Activated naive CD8-positive, alpha-beta T cell (primary cell): Measurements from ENCODE around the gene CLDN16.

ENCODE experiments used
- H3K27ac Mint-ChIP-seq: one replicate; pipeline ENCODE4 v1.8.0; 2021; ENCODE audit warnings: mixed read lengths
- H3K27me3 Mint-ChIP-seq: one replicate; pipeline ENCODE4 v1.8.0; 2021; ENCODE audit warnings: mixed read lengths
- H3K36me3 Mint-ChIP-seq: one replicate; pipeline ENCODE4 v1.8.0; 2021; ENCODE audit warnings: mixed read lengths
- H3K4me1 Mint-ChIP-seq: one replicate; pipeline ENCODE4 v1.8.0; 2021; ENCODE audit warnings: low read depth, mixed read lengths
- H3K4me3 Mint-ChIP-seq: one replicate; pipeline ENCODE4 v1.8.0; 2021; ENCODE audit warnings: mild to moderate bottlenecking, mixed read lengths
- H3K9me3 Mint-ChIP-seq: one replicate; pipeline ENCODE4 v1.8.0; 2021; ENCODE audit warnings: low read depth, mixed read lengths

The CLDN16 gene

DNA sequence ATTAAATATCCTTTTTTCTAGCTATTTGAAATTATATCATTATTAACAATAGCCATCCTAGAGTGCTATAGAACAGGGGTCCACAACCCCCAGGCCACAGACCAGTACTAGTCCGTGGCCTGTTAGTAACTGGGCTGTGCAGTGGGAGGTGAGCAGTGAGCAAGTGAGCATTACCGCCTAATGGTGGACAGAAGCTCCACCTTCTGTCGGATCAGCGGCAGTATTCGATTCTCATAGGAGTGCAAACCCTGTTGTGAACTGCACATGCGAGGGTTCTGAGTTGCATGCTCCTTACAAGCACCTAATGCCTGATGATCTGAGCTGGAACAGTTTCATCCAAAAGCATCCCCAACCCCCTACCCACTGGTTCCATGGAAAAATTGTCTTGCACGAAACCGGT is 11.7 kb downstream of the CLDN16 start:
- H3K27ac Mint-ChIP-seq, result no peak overlapping the region
- H3K4me1 Mint-ChIP-seq, result no peaks in the 10 kb centered on the region
- no peak overlapping the region for H3K4me3 Mint-ChIP-seq
- H3K27me3 Mint-ChIP-seq, result peaks cover 9% of the 10 kb centered on the region
- no peaks in the 10 kb centered on the region for H3K9me3 Mint-ChIP-seq
- H3K36me3 Mint-ChIP-seq, result no peaks in the 10 kb centered on the region

DNA sequence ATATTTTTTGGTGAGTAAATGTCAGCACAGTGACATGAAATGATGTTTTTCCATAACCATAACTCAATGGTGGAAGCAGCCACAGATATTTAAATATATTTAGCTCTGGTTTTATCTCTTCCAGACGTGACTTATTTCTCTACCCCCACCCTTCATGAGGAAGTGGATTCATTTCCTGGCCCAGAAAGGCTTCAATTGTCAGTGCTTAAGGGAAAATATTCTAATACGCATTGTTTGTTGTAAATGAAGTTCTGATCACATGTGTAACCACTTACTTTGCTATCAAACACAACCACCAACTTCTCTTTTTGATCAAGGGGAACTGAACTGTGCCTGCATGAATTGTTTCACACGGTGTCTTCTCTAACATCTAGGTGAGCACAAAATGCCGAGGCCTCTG is 14.0 kb downstream of the CLDN16 start:
- no peaks in the 10 kb centered on the region for H3K4me1 Mint-ChIP-seq
- no peak overlapping the region for H3K4me3 Mint-ChIP-seq
- no peaks in the 10 kb centered on the region for H3K9me3 Mint-ChIP-seq
- no peaks in the 10 kb centered on the region for H3K36me3 Mint-ChIP-seq
- H3K27ac Mint-ChIP-seq, result no peak overlapping the region
- H3K27me3 Mint-ChIP-seq, result peaks cover 13% of the 10 kb centered on the region

DNA sequence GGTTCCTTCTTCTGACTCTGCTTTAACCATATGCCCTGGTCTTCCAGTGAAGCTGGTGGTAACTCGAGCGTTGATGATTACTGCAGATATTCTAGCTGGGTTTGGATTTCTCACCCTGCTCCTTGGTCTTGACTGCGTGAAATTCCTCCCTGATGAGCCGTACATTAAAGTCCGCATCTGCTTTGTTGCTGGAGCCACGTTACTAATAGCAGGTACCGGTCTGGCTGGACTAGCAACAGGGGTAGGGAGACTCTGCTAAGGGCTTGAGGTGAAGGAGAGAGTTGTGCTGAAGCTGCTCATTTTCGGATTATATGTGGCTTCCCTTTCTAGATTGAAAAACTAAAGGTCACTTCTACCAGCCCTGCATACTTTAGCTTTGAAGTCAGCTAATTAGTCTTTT is 16.8 kb downstream of the CLDN16 start:
- H3K27ac Mint-ChIP-seq, result no peak overlapping the region
- no peaks in the 10 kb centered on the region for H3K9me3 Mint-ChIP-seq
- no peaks in the 10 kb centered on the region for H3K36me3 Mint-ChIP-seq
- no peaks in the 10 kb centered on the region for H3K4me1 Mint-ChIP-seq
- peaks cover 13% of the 10 kb centered on the region for H3K27me3 Mint-ChIP-seq
- no peak overlapping the region for H3K4me3 Mint-ChIP-seq

DNA sequence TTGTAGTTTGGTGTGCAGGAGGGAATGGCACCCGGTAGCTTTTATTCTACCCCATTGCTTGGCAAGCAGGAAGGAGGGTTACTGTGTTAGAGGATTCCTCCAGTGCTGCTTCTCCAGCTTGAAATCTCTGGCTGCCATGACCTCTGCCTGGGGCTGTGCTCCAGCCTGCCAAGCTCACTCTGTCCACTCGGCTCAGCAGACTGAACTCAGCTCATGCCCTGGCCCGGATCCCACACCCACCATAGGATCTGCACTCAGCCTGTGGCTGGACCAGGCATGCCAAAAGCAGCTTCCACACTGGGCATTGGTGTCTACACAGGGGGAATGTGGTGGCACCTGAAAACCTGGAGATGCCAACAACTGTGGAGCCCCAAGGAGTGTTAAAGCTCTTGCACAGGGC is 26.3 kb downstream of the CLDN16 start:
- no peaks in the 10 kb centered on the region for H3K4me1 Mint-ChIP-seq
- no peaks in the 10 kb centered on the region for H3K36me3 Mint-ChIP-seq
- H3K9me3 Mint-ChIP-seq, result no peaks in the 10 kb centered on the region
- no peak overlapping the region for H3K4me3 Mint-ChIP-seq
- no peak overlapping the region for H3K27ac Mint-ChIP-seq
- H3K27me3 Mint-ChIP-seq, result peaks cover 11% of the 10 kb centered on the region

DNA sequence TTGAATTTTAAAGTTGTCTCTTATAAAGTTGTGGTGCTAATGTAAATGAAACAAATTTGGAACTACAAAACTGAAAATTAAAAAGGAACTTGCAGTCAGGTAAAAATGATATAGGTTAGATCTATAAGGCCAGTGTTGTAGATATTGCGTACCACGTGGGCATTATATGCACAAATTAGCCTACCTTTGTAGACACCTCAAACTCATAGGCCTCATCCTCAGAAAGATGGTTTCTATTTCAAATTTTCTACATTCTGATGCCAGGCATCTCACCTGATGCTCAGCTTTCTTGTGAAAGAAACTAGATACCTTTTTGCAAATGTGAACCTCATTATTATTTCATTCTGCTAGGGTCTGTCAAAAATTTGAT is 36.1 kb downstream of the CLDN16 start:
- H3K27ac Mint-ChIP-seq, result no peak overlapping the region
- H3K36me3 Mint-ChIP-seq, result no peaks in the 10 kb centered on the region
- H3K9me3 Mint-ChIP-seq, result no peaks in the 10 kb centered on the region
- peaks cover 4% of the 10 kb centered on the region for H3K4me1 Mint-ChIP-seq
- H3K4me3 Mint-ChIP-seq, result no peak overlapping the region
- no peaks in the 10 kb centered on the region for H3K27me3 Mint-ChIP-seq

DNA sequence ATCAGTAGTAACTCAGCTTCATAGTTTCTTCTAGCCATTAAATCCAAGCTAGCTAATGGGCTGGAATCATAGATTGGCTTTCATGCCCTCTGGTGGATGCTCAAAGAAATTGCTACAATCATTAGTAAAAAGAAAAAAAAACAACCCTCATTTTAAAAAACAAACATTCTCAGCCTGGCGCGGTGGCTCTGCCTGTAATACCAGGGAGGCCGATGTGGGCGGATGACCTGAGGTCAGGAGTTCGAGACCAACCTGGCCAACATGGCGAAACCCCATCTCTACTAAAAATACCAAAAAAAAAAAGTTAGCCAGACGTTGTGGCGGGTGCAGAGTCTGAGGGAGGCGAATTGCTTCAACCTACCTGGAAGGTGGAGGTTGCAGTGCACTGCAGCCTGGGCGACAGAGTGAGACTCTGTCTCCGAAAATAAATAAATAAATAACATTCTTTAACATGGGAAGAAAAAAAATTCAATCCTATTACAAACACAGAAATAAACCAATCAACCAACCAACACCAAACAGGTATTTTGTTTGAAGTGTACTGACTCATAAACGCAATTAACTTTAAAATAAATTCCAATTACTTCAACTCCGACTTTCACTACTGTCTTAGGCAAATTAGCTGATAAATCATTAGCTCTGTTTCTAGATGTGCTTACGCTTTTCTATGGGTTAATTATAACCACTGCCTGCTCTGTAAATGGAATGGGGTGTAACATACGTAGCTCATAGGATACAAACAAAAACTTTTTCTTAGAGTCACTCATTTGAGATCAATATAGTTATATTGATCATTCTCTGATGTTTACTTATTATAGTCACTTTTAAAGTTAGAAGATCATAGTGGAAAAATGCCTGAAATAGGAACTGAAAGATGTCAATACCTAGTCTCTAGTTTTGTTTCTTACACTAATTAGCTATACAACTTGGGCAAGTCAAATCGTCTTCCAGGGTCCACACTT is 36.8 kb downstream of the CLDN16 start:
- peak overlapping the region; percentile 44 for H3K4me3 Mint-ChIP-seq
- no peaks in the 10 kb centered on the region for H3K27me3 Mint-ChIP-seq
- H3K27ac Mint-ChIP-seq, result peak overlapping the region; percentile 59
- no peaks in the 10 kb centered on the region for H3K9me3 Mint-ChIP-seq
- H3K36me3 Mint-ChIP-seq, result no peaks in the 10 kb centered on the region
- peaks cover 4% of the 10 kb centered on the region for H3K4me1 Mint-ChIP-seq

DNA sequence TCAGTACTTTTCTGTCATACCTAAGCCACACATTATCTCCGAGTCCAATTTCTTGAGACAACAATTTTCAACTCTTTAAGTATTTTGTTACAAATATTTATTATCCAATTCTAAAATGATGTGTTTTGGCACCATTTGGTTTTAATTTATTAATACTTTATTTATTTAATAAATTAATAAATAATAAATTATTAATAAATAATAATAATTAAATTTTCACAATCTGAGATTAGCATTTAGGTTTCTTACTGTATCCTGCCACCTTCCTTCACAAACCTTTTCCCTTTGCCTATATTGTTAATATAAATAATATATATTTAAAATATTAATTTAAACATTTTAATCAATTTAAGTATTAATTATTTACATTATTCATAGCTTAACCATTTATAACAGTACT is 37.9 kb downstream of the CLDN16 start:
- H3K36me3 Mint-ChIP-seq, result no peaks in the 10 kb centered on the region
- no peaks in the 10 kb centered on the region for H3K9me3 Mint-ChIP-seq
- no peaks in the 10 kb centered on the region for H3K27me3 Mint-ChIP-seq
- H3K4me1 Mint-ChIP-seq, result peaks cover 4% of the 10 kb centered on the region
- no peak overlapping the region for H3K27ac Mint-ChIP-seq
- H3K4me3 Mint-ChIP-seq, result no peak overlapping the region

DNA sequence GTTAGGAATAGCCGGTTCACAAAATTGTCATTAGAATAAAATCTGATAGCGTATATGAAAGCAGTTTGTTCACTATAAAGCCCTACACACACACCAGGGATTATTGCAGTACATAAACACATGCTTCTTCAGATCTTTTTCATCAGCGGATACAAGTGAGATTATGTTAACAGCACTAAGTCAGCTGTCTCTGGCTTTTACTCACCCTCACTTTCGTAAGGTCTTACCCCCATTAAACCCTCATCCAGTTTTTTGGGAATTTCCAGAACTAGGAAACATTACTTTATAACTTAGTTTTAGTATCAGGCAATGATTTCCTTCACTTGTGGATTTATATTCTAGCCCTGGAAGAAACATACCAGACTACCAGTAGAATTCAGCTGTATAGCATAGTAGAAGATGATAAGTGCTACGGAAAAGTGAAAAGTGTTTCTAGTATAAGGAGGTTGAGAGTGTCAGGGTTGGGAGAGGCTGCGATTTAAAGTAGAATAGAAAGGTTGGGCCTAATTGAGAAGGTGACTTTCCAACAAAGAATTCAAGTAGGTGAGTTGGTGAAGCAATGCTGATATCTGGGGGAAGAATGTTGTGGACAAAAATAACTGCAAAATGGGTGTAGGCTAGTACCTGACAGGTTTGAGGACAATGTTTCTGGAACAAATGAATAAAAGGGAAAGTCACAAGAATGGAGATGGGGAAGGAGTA is 39.0 kb downstream of the CLDN16 start:
- Mint-ChIP-seq H3K4me1 (peaks cover 4% of the 10 kb centered on the region), H3K9me3 (no peaks in the 10 kb centered on the region), H3K27me3 (peaks cover 3% of the 10 kb centered on the region), H3K4me3 (no peak overlapping the region), H3K36me3 (no peaks in the 10 kb centered on the region), H3K27ac (no peak overlapping the region)

DNA sequence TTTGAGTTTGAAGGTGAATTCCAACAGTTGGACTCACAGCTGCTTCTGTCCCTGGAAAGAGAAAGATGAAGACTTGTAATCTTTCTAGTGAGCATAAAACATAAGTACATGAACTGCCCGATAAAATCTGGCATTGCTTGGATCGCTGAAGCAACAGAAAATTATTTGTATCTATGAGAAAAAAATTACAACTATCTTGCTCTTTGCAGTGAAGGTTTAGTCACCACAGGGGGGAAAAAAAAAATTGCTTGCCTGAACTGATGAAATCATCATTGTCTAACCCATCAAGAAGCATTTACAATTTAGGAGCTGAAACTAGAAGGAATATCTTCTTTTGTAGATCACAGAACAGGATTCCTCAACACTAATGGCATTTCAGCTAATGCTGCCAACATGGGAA is 41.7 kb downstream of the CLDN16 start:
- no peaks in the 10 kb centered on the region for H3K9me3 Mint-ChIP-seq
- peaks cover 6% of the 10 kb centered on the region for H3K27me3 Mint-ChIP-seq
- no peak overlapping the region for H3K4me3 Mint-ChIP-seq

DNA sequence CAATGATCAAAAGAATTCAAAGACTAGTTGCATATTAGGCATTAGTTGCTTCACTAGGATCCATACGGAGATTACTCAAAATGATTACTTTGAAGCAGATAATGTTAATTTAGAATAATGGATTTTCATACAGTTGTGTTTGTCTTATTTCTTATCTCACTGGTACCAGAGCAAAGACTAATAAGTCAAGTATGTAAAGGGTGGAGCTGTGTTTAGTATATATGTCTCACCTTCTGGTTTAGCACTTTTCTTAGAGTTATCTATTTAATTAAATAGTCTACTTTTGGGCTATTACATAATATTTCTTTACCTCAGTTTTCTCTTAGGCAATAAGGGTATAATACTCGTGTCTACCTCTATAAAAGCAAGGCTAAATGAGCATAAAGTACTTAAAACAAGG is 42.9 kb downstream of the CLDN16 start:
- peaks cover 15% of the 10 kb centered on the region for H3K27me3 Mint-ChIP-seq
- no peak overlapping the region for H3K27ac Mint-ChIP-seq
- H3K4me3 Mint-ChIP-seq, result no peak overlapping the region
- no peaks in the 10 kb centered on the region for H3K4me1 Mint-ChIP-seq
- H3K36me3 Mint-ChIP-seq, result no peaks in the 10 kb centered on the region
- H3K9me3 Mint-ChIP-seq, result no peaks in the 10 kb centered on the region

More for the DNA sequence above, 41.7 kb downstream of the CLDN16 start:
- Mint-ChIP-seq H3K27ac (no peak overlapping the region), H3K36me3 (no peaks in the 10 kb centered on the region), H3K4me1 (peaks cover 2% of the 10 kb centered on the region)

DNA sequence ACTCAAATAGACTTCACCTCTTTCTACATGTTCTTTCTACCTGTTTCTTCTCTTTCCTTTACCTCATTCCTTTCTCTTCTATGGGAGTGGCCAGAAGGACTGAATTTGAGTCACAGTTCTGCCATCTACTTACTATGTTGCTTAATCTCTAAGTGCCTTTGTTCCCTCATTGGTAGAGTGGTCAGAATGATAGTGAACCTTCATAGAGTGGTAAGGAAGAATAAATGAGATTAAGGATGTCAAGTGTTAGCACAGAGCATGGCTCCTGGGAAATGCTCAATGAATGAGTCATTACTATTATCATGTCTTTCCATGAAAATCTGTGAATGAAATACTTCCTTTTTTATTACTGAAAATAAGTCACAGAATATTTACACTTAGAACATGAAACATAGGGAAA is 44.3 kb downstream of the CLDN16 start:
- Mint-ChIP-seq H3K4me1 (no peaks in the 10 kb centered on the region), H3K36me3 (no peaks in the 10 kb centered on the region), H3K27ac (no peak overlapping the region), H3K9me3 (no peaks in the 10 kb centered on the region), H3K4me3 (no peak overlapping the region), H3K27me3 (peaks cover 23% of the 10 kb centered on the region)

DNA sequence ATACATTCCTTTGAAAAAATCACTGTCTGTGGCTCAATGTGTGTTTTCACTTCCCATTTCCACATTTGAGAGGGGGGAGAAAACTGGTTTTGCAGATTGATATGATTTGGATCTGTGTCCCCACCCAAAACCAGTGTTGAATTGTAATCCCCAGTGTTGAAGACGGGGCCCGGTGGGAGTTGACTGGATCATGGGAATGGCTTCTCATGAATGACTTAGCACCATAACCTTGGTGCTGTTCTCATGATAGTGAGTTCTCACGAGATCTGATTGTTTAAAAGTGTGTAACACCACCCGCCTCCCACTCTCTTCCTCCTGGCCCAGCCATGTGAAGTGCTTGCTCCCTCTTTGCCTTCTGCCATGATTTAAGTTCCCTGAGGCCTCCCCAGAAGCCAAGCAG is 45.7 kb downstream of the CLDN16 start:
- Mint-ChIP-seq H3K9me3 (no peaks in the 10 kb centered on the region), H3K4me1 (no peaks in the 10 kb centered on the region), H3K27ac (no peak overlapping the region), H3K36me3 (no peaks in the 10 kb centered on the region), H3K4me3 (no peak overlapping the region), H3K27me3 (peaks cover 23% of the 10 kb centered on the region)

DNA sequence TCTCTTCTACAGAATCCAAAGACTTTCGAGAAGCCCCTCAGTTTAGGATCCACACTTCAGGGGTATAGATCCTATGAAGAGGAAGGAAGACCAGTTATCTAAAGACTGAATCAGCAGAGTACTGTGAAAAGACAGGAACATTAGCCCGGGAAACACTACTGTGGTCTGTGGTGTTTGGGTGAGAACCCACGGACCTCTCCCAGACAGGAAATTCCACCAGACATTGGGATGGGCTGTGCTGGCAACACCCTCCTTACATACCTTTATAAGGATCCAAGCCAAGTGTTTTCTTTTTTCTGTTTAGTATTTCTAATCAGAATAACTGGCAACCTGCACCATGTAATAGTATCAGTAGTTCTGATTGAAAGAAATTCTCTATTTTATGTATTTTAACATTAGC is 47.7 kb downstream of the CLDN16 start:
- Mint-ChIP-seq H3K4me1 (no peaks in the 10 kb centered on the region), H3K27ac (no peak overlapping the region), H3K4me3 (no peak overlapping the region), H3K36me3 (no peaks in the 10 kb centered on the region), H3K27me3 (peaks cover 25% of the 10 kb centered on the region), H3K9me3 (no peaks in the 10 kb centered on the region)

DNA sequence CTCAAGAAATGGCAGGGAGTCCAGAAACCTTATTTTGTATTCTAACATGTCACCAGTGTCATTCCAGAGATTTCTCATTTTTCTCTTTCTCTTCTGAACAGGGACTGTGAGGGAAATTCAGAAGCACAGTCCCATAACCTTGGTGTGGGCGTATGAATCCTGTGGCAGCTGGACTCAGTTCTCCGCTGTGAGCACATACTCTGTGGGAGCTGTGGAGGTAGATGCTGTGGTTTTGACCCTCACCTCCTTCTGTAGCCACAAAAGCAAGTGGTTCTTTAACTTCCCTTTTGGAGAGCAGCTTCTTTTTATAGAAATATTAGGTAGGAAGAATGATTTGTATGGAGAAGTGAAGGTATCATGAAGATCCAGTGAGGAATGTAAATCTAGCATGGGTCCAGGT is 48.4 kb downstream of the CLDN16 start:
- Mint-ChIP-seq H3K36me3 (no peaks in the 10 kb centered on the region), H3K27ac (no peak overlapping the region), H3K27me3 (peaks cover 25% of the 10 kb centered on the region), H3K4me1 (no peaks in the 10 kb centered on the region), H3K4me3 (no peak overlapping the region), H3K9me3 (no peaks in the 10 kb centered on the region)

DNA sequence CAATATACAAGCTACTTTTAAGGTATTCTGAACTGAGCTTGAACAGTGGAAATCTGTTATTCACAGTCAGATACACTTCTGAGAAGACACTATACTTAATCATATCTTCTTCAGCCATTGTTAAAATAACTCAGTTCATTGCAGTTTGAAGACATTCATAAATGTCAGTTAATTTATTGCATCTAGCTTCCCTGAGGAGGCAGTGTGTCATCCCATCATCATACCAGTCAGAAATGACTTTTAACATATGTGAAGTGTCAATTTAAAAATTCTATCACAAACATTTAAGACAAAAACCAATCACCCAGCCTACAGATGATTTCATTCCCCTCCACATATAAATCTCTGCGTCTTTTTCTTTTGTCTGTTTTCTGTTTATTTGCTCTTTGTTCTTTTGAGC is 54.3 kb downstream of the CLDN16 start:
- no peak overlapping the region for H3K4me3 Mint-ChIP-seq
- H3K36me3 Mint-ChIP-seq, result no peaks in the 10 kb centered on the region
- no peaks in the 10 kb centered on the region for H3K9me3 Mint-ChIP-seq
- peaks cover 13% of the 10 kb centered on the region for H3K4me1 Mint-ChIP-seq
- H3K27me3 Mint-ChIP-seq, result peaks cover 2% of the 10 kb centered on the region
- H3K27ac Mint-ChIP-seq, result no peak overlapping the region
